GM12891 (cell line): ENCODE data around the gene AKIRIN2.

Experiments used
- POLR2A ChIP-seq: IDR thresholded peaks from 2 replicates; pipeline ENCODE4 v1.6.1; 2011; ENCODE audit warnings: low read depth, low read length, control low read depth
- POLR2AphosphoS5 ChIP-seq: IDR thresholded peaks from 2 replicates; pipeline ENCODE4 v1.6.1; 2011; ENCODE audit warnings: low read depth, low read length, control low read depth
- SPI1 ChIP-seq: IDR thresholded peaks from 2 replicates; pipeline ENCODE4 v1.6.1; 2011; ENCODE audit warnings: low read depth, low read length, control low read depth

- peak; percentile 97 for TF ChIP-seq POLR2AphosphoS5
- peak; percentile 98 for TF ChIP-seq POLR2A
- no peak for TF ChIP-seq SPI1
Measured at GRCh38 chr6:87701676-87702588, at the start of gene AKIRIN2.
